K562 treated with DMSO at 1 percent for 24 hours (cell line): Measurements from ENCODE around the gene UBAP1. TPM values are rescaled to one million over a fixed set of nuclear protein-coding genes. Genes with fewer than 3 reads are reported as not detected.

Experiments
- total RNA-seq: library from RNA; unstranded; fragments of 300-600 nt; gene quantifications from 2 replicates; pipeline ENCODE4 v1.2.3, GENCODE V29; 2022; ENCODE audit warnings: low read depth; ENCODE audit not compliant: insufficient read depth

Gene UBAP1
- total RNA-seq: 22.4 and 24.5 TPM in 2 replicates

DNA sequence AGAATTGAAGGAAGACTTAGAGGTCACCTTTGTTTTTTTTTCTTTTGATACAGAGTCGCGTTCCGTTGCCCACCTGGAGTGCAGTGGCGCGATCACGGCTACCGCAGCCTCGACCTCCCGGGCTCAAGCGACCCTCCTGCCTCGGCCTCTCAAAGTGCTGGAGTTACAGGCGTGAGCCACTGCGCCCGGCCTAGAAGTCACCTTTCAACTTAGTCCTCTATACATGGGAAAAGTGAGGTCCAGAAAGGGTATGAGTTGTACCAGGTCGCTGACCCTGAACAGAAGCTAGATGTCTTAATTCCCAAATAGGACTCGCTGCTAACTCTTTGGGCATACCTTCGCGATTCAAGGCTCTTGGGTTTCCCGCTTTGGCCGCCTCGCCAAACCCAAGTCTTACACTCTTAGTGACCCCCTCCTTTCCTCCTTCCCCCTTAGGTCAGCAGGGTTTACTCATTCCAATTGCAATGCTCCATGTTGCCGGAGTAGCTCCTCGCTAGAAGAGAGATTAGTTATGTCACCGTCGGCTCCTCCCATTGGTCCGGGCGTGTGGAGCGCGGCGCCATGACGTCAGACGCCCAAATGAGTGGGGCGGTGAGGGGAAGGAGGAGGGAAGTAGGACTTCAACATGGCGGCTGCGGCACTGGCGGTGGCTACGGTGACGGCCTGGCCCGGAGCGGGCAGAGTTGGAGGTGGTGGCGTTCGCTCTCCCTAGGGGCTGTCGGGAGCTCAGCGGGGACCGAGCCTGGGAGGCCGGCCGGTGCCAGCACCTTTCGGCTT lies at the start of gene UBAP1:
Gene UBAP1, plus strand, starts transcription at position 608 of the 777 bp plus-strand sequence. CDS start 41,872 bp downstream, outside the sequence.

Other genes with a start within 250 kb of the UBAP1 start
- 30.9 and 34.1 TPM in 2 replicates for gene UBAP2, start 130.2 kb upstream of the UBAP1 start, total RNA-seq
- 27.0 and 27.4 TPM in 2 replicates for gene DCAF12, start 52.3 kb upstream of the UBAP1 start, total RNA-seq
- 4.2 and 4.6 TPM in 2 replicates for gene KIF24, start 150.2 kb downstream of the UBAP1 start, total RNA-seq
- gene NUDT2, start 150.5 kb downstream of the UBAP1 start, total RNA-seq: 13.5 and 14.4 TPM in 2 replicates
- gene MYORG, start 197.9 kb downstream of the UBAP1 start, total RNA-seq: 3.3 and 3.8 TPM in 2 replicates